H1 (cell line): Measurements from ENCODE around the gene SLFN5. TPM values are rescaled to one million over a fixed set of nuclear protein-coding genes. Genes with fewer than 3 reads are reported as not detected.

ENCODE experiments used
- EP300 ChIP-seq, 2 experiments: IDR thresholded peaks; 1 replicate in 1 of 2; 2 replicates in 1 of 2; pipeline ENCODE4 v1.6.1; 2011 to 2012; ENCODE audit warnings: low read depth in 2 of 2, low read length in 2 of 2, mild to moderate bottlenecking in 2 of 2, borderline replicate concordance in 1 of 2, inconsistent platforms in 1 of 2, moderate library complexity in 1 of 2
- GABPA ChIP-seq: IDR thresholded peaks from 2 replicates; pipeline ENCODE4 v1.6.1; 2011; ENCODE audit warnings: mild to moderate bottlenecking, low read length, moderate library complexity, borderline replicate concordance; ENCODE audit not compliant: insufficient read depth
- JUND ChIP-seq: IDR thresholded peaks from 2 replicates; pipeline ENCODE4 v1.6.1; 2011; ENCODE audit warnings: mild to moderate bottlenecking, improper control_type of control experiment, low read length
- POU5F1 ChIP-seq: IDR thresholded peaks from 2 replicates; pipeline ENCODE4 v1.6.1; 2011; ENCODE audit warnings: low read depth, mild to moderate bottlenecking, low read length, moderate library complexity
- polyA plus RNA-seq, 7 experiments: library from polyadenylated mRNA; depleted of rRNA in 3 of 7; stranded (reverse) in 5 of 7; unstranded in 2 of 7; fragments of >200 nt in 5 of 7; fragments of 200-250 nt in 2 of 7; gene quantifications; 1 replicate in 5 of 7; 2 replicates in 1 of 7; 4 replicates in 1 of 7; pipeline versions ENCODE4 v1.2.1 to v1.2.3, GENCODE V29; 2011 to 2013; ENCODE audit warnings: missing spikeins in 2 of 7, mixed read lengths in 2 of 7
- total RNA-seq: library from RNA; stranded (reverse); fragmentation: NEBNext Ultra II Directional; extraction: Animal tissue kit (Norgen Biotek cat#: 25700); gene quantifications from 2 replicates; pipeline ENCODE4 v1.2.1, GENCODE V29; 2021

Gene SLFN5
- total and polyA plus RNA-seq, 2 of the 8 experiments (the other 6 are each of a cell fraction or from before 2014, with no cell fraction given), result 0.86 to 3.0 TPM

- TF ChIP-seq GABPA, result no peak
- TF ChIP-seq POU5F1, result no peak
- no peak for TF ChIP-seq JUND
- no peak for TF ChIP-seq EP300 (IDR thresholded peaks at IDR 0.05; ENCODE audit: borderline replicate concordance in 1 of 2, low read depth in 2 of 2, low read length in 2 of 2)
Measured at GRCh38 chr17:35265071-35265470, 22.2 kb downstream of the SLFN5 start (continued).
